Erythroblast (primary cell): ENCODE results near the gene TMEM165.
A peak's percentile ranks its signal among the peaks of the same experiment; 100 is the strongest.

Experiments
- DNase-seq, 2 experiments: peaks; one replicate each; lab custom pipeline; 2025; lab: John Stamatoyannopoulos, UW
- GATA1 ChIP-seq: IDR thresholded peaks from 2 replicates; pipeline ENCODE4 v1.6.1; 2011; ENCODE audit warnings: low read depth, mild to moderate bottlenecking, control low read depth, low read length, moderate library complexity
- POLR2A ChIP-seq: IDR thresholded peaks from 2 replicates; pipeline ENCODE4 v1.6.1; 2011; ENCODE audit warnings: mild to moderate bottlenecking, low read length

The TMEM165 gene

DNA sequence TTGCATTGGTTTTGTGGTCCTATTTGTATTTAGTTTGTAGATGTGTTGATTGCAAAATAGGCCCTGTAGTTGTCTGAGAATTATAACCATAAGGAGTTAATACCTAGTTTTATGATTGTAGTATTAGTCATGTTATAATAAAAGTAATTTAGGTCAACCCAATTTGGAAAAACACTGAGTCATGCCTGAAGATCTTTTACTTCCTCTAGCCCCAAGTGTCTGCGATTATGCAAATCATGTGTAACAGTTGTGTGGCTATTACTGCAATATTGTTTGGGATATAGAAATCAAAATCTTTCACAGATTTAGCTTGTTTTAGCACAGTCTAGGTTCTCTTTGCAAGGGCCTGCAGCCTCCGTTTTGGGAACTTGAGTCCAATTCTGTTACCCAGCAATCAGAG is 37.1 kb upstream of the TMEM165 start:
- TF ChIP-seq POLR2A (no peak), GATA1 (no peak)
- peak in 1 of 2 experiments; percentile 47 for DNase-seq

- TF ChIP-seq GATA1 (no peak), POLR2A (no peak)
- DNase-seq, result no peak
Measured at GRCh38 chr4:55359397-55359916, 36.3 kb upstream of the TMEM165 start.

DNA sequence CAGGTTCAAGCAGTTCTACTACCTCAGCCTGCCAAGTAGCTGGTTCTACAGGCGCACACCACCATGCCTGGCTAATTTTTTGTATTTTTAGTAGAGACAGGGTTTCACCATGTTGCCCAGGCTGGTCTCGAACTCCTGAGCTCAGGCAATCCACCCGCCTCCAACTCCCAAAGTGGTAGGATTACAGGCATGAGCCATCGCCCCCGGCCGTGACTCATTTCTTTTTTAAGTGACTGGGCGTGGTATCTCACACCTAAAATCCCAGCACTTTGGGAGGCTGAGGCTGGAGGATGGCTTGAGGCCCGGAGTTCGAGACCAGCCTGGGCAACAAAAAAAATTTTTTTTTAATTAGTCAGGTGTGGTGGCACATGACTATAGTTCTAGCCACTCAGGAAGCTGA is 32.8 kb upstream of the TMEM165 start:
- peak in 1 of 2 experiments; percentile 14 for DNase-seq

DNA sequence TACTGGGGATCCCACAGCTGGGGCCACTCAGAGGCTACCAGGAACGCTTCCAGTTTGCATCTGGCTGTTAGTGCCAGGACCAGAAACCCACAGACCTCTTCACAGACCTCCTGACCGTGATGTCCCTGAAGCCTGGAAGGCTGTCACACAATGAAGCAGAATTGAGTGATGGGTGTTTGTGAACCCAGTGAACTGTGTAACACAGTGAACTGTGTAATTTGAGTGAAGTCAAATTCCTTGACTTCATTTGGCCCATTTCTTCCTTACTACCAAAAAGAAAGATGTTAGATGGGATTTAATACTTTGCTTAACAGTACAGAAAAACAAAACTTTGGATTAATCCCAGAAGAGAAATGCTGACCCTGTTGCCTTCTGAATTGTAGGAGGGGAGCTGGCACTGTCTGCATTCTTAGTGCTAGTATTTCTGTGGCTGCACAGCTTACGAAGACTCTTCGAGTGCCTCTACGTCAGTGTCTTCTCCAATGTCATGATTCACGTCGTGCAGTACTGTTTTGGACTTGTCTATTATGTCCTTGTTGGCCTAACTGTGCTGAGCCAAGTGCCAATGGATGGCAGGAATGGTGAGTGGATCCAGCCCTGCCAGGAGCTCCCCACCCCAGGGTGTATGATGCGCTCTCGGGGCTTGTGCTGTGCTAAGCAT is 31.9 kb upstream of the TMEM165 start:
- DNase-seq, result no peak
- no peak for TF ChIP-seq POLR2A
- no peak for TF ChIP-seq GATA1

GRCh38 chr4:55364691-55365344 is 30.9 kb upstream of the TMEM165 start:
- TF ChIP-seq POLR2A, result no peak
- TF ChIP-seq GATA1, result no peak
- no peak for DNase-seq

DNA sequence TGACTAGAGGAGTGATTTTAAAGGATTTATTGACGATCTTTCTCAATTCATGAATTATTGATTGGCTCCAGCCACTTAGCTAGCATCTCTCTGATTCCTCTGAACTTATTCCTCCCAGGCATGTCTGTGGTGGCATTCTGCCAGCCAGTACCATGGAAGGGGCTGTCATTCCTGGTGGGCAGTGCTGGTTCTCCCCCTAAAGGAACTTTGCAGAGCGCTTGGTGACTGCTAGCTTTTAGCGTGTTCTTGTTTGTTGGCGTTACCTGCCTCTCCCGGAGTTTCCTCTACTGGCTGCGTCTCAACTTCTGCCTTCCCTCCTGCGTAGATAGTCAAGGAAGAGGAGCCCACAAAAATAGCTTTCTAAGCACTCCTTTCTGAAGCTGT is 30.4 kb upstream of the TMEM165 start:
- no peak for DNase-seq
- TF ChIP-seq GATA1 (no peak), POLR2A (no peak)

- no peak for TF ChIP-seq POLR2A
- no peak for TF ChIP-seq GATA1
- DNase-seq, result no peak
Measured at GRCh38 chr4:55366621-55367020, 29.1 kb upstream of the TMEM165 start.

- TF ChIP-seq POLR2A, result no peak
- no peak for TF ChIP-seq GATA1
- DNase-seq, result no peak
Measured at GRCh38 chr4:55367084-55367722, 28.6 kb upstream of the TMEM165 start.

- no peak for TF ChIP-seq GATA1
- no peak for TF ChIP-seq POLR2A
- no peak for DNase-seq
Measured at GRCh38 chr4:55369968-55370367, 25.8 kb upstream of the TMEM165 start.

DNA sequence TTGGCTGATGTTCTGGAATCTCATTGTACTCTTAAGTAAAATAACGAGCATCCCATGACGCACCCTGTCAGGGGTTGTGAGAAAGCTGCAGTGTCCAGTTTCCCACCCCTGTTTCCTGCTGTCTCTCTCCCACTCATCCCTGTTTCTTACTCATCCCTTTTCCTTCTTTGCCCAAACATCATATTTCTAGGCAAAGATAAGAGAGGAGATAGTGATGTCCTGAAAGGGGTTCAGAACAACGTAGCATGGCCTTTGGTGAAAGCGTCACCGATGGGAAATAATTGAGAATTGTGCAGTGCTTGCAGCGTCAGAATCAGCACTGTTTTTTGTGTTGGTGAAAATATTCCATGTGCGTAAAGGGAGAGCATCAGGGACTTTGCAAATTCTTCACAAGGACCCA is 23.5 kb upstream of the TMEM165 start:
- TF ChIP-seq POLR2A (no peak), GATA1 (no peak)
- DNase-seq, result no peak

DNA sequence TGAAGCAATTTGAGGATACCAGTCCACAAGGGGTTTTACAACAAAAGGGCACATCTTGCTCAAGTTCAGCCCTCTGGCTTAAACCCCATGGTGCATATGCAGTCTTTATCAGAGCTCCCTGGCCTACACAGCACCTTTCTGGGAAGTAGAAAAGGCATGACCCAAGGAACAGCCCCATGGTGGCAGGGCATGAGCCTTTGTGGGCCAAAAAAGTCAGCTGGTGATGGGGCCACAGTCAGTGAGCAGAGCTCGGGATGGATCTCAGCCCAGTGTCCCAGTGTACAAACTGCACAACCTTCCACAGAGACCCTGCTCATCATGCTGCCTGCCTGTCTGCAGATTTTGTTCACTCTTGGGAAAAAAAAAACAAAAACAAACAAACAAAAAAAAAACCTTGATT is 22.3 kb upstream of the TMEM165 start:
- no peak for TF ChIP-seq GATA1
- no peak for TF ChIP-seq POLR2A
- no peak for DNase-seq

GRCh38 chr4:55376698-55377097 is 19.1 kb upstream of the TMEM165 start:
- no peak for TF ChIP-seq POLR2A
- no peak for TF ChIP-seq GATA1

DNA sequence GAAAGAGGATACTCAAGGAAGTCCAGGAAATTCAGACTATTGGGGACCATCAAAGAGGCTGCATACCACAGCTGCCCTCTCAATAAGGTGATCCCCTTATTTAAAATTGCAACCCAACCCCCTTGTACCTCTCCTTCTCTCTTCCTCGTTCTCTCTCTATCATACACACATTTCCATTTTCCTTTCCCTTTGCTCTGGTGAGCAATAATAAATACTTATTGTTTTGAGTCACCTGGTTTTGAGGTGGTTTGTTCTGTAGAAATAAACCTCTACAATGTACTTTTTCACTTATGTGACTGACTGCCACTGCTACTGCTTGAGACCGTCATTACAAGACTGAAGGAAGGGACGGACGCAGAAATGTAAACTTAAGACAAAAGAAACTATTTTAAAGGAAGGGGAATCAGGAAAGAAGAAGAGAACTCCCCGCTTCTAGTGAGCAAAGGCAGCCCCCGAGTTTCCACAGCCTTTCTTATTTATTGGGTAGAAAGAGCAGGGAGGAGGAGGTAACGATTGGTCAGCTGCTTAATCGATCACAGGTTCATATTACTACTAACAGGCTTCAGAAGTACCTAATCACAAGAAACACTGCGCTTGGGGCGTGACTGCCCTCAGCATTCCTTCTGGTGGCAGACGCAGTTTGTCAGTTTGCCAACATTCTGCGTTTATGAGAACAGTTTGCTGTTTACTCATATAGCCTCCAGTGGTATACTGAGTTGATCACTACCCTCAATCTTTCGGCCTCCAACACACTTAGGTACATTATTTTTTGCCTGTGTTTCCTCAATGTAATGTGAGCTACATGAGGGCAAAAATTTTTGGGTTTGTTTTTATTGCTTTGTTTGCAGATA is 16.9 kb upstream of the TMEM165 start:
- DNase-seq, result peak; percentile 50 to 76
- TF ChIP-seq POLR2A (no peak), GATA1 (no peak)

More at GRCh38 chr4:55376698-55377097, 19.1 kb upstream of the TMEM165 start:
- no peak for DNase-seq
